Fibroblast of the conjunctiva (primary cell): ENCODE measurements around the gene MAT1A.
"Not testable (repeated sequence)": the region's sequence is repeated elsewhere in the genome, so short reads cannot be mapped to it uniquely, and the experiment has no call there.

Source experiments
- DNase-seq: peaks from one replicate; pipeline ENCODE4 v3.0.0-alpha.2; 2010; ENCODE audit warnings: low read depth

Gene MAT1A

GRCh38 chr10:80264081-80265056 is 25.1 kb downstream of the MAT1A start:
- DNase-seq, result no peak

GRCh38 chr10:80261316-80262030 is 28.0 kb downstream of the MAT1A start:
- no peak for DNase-seq

GRCh38 chr10:80260295-80261243 is 28.9 kb downstream of the MAT1A start:
- DNase-seq, result no peak

- no peak for DNase-seq
Measured at GRCh38 chr10:80259405-80259871, 30.0 kb downstream of the MAT1A start.

GRCh38 chr10:80256798-80257197 is 32.7 kb downstream of the MAT1A start:
- DNase-seq, result not testable (repeated sequence)

- not testable (repeated sequence) for DNase-seq
Measured at GRCh38 chr10:80254726-80255125, 34.7 kb downstream of the MAT1A start.

- not testable (repeated sequence) for DNase-seq
Measured at GRCh38 chr10:80253963-80254271, 35.5 kb downstream of the MAT1A start.

GRCh38 chr10:80253266-80253962 is 36.0 kb downstream of the MAT1A start:
- DNase-seq, result no peak

- DNase-seq, result no peak
Measured at GRCh38 chr10:80252296-80252887, 37.1 kb downstream of the MAT1A start.

GRCh38 chr10:80251703-80252280 is 37.7 kb downstream of the MAT1A start:
- DNase-seq, result not testable (repeated sequence)

GRCh38 chr10:80250399-80250798 is 39.1 kb downstream of the MAT1A start:
- not testable (repeated sequence) for DNase-seq

- DNase-seq, result not testable (repeated sequence)
Measured at GRCh38 chr10:80249906-80250305, 39.6 kb downstream of the MAT1A start.

- not testable (repeated sequence) for DNase-seq
Measured at GRCh38 chr10:80247611-80248010, 41.8 kb downstream of the MAT1A start.

GRCh38 chr10:80244371-80244770 is 45.1 kb downstream of the MAT1A start:
- DNase-seq, result not testable (repeated sequence)

- not testable (repeated sequence) for DNase-seq
Measured at GRCh38 chr10:80242341-80242740, 47.1 kb downstream of the MAT1A start.

GRCh38 chr10:80236457-80236856 is 53.0 kb downstream of the MAT1A start:
- not testable (repeated sequence) for DNase-seq

GRCh38 chr10:80234331-80235235 is 54.9 kb downstream of the MAT1A start:
- not testable (repeated sequence) for DNase-seq

GRCh38 chr10:80233871-80234270 is 55.6 kb downstream of the MAT1A start:
- not testable (repeated sequence) for DNase-seq

GRCh38 chr10:80226723-80227122 is 62.7 kb downstream of the MAT1A start:
- not testable (repeated sequence) for DNase-seq
